ENCODE data around the gene ZFAND2B.

The ZFAND2B gene

GRCh38 chr2:219178377-219179175 lies 28.0 kb upstream of the ZFAND2B start:
- no peak for DNase-seq (ENCODE audit: low read depth, low spot score)
- Histone ChIP-seq H3K9me3 (ENCODE audit: low read depth, low read length) (no peaks in the 10 kb centered on the region), H3K9ac (ENCODE audit: insufficient read length) (peak overlapping the region; percentile 82), H3K27ac (0 out of 2 replicates have a peak overlapping the region, but pooled peaks have one; percentile 31), H3K4me3 (peak overlapping the region; percentile 90), H3K36me3 (ENCODE audit: insufficient read depth, low read length) (peaks cover 41% of the 10 kb centered on the region)
- TF ChIP-seq FOXP2 (optimal IDR thresholded peaks at IDR 0.05; ENCODE audit: control extremely low read depth, extremely low read length, insufficient read depth) = no peak
- TF ChIP-seq POLR2AphosphoS5 (IDR thresholded peaks at IDR 0.05; ENCODE audit: borderline replicate concordance, low read depth, low read length) = no peak
- TF ChIP-seq EZH2 (IDR thresholded peaks at IDR 0.05) = no peak

- no peak overlapping the region for H3K4me3 ChIP-seq
- no peaks in the 10 kb centered on the region for H3K9me3 ChIP-seq (ENCODE audit: low read depth, low read length)
- H3K9ac ChIP-seq (ENCODE audit: insufficient read length) = no peak overlapping the region
- TF ChIP-seq POLR2AphosphoS5 (IDR thresholded peaks at IDR 0.05; ENCODE audit: borderline replicate concordance, low read depth, low read length) (no peak), FOXP2 (optimal IDR thresholded peaks at IDR 0.05; ENCODE audit: control extremely low read depth, extremely low read length, insufficient read depth) (no peak), EZH2 (IDR thresholded peaks at IDR 0.05) (no peak)
- no peak overlapping the region for H3K27ac ChIP-seq
- no peak for DNase-seq (ENCODE audit: low read depth, low spot score)
- peaks cover 42% of the 10 kb centered on the region for H3K36me3 ChIP-seq (ENCODE audit: insufficient read depth, low read length)
Measured at GRCh38 chr2:219179601-219180465, 26.7 kb upstream of the ZFAND2B start.

- H3K9ac ChIP-seq (ENCODE audit: insufficient read length) = no peak overlapping the region
- DNase-seq (ENCODE audit: low read depth, low spot score) = no peak
- peaks cover 41% of the 10 kb centered on the region for H3K36me3 ChIP-seq (ENCODE audit: insufficient read depth, low read length)
Measured at GRCh38 chr2:219180961-219181360, 25.6 kb upstream of the ZFAND2B start.

GRCh38 chr2:219181531-219181930 lies 25.1 kb upstream of the ZFAND2B start:
- no peak for DNase-seq (ENCODE audit: low read depth, low spot score)
- no peak for TF ChIP-seq FOXP2 (optimal IDR thresholded peaks at IDR 0.05; ENCODE audit: control extremely low read depth, extremely low read length, insufficient read depth)
- no peak for TF ChIP-seq EZH2 (IDR thresholded peaks at IDR 0.05)
- TF ChIP-seq POLR2AphosphoS5 (IDR thresholded peaks at IDR 0.05; ENCODE audit: borderline replicate concordance, low read depth, low read length) = no peak
- H3K9me3 ChIP-seq (ENCODE audit: low read depth, low read length) = no peaks in the 10 kb centered on the region
- no peak overlapping the region for H3K4me3 ChIP-seq
- H3K27ac ChIP-seq = no peak overlapping the region
- H3K36me3 ChIP-seq (ENCODE audit: insufficient read depth, low read length) = peaks cover 41% of the 10 kb centered on the region
- H3K9ac ChIP-seq (ENCODE audit: insufficient read length) = no peak overlapping the region

More at GRCh38 chr2:219180961-219181360, 25.6 kb upstream of the ZFAND2B start:
- H3K4me3 ChIP-seq = no peak overlapping the region
- TF ChIP-seq POLR2AphosphoS5 (IDR thresholded peaks at IDR 0.05; ENCODE audit: borderline replicate concordance, low read depth, low read length) (no peak), EZH2 (IDR thresholded peaks at IDR 0.05) (no peak), FOXP2 (optimal IDR thresholded peaks at IDR 0.05; ENCODE audit: control extremely low read depth, extremely low read length, insufficient read depth) (no peak)
- no peak overlapping the region for H3K27ac ChIP-seq
- H3K9me3 ChIP-seq (ENCODE audit: low read depth, low read length) = no peaks in the 10 kb centered on the region

- no peak for TF ChIP-seq FOXP2 (optimal IDR thresholded peaks at IDR 0.05; ENCODE audit: control extremely low read depth, extremely low read length, insufficient read depth)
- TF ChIP-seq POLR2AphosphoS5 (IDR thresholded peaks at IDR 0.05; ENCODE audit: borderline replicate concordance, low read depth, low read length) = no peak
- TF ChIP-seq EZH2 (IDR thresholded peaks at IDR 0.05) = no peak
- H3K9me3 ChIP-seq (ENCODE audit: low read depth, low read length) = no peaks in the 10 kb centered on the region
- H3K4me3 ChIP-seq = no peak overlapping the region
Measured at GRCh38 chr2:219182331-219183150, 24.0 kb upstream of the ZFAND2B start.

GRCh38 chr2:219183151-219183772 lies 23.3 kb upstream of the ZFAND2B start:
- no peak for DNase-seq (ENCODE audit: low read depth, low spot score)
- TF ChIP-seq FOXP2 (optimal IDR thresholded peaks at IDR 0.05; ENCODE audit: control extremely low read depth, extremely low read length, insufficient read depth) (no peak), EZH2 (IDR thresholded peaks at IDR 0.05) (no peak), POLR2AphosphoS5 (IDR thresholded peaks at IDR 0.05; ENCODE audit: borderline replicate concordance, low read depth, low read length) (no peak)
- H3K9me3 ChIP-seq (ENCODE audit: low read depth, low read length) = no peaks in the 10 kb centered on the region
- no peak overlapping the region for H3K4me3 ChIP-seq
- no peak overlapping the region for H3K9ac ChIP-seq (ENCODE audit: insufficient read length)
- no peak overlapping the region for H3K27ac ChIP-seq
- H3K36me3 ChIP-seq (ENCODE audit: insufficient read depth, low read length) = peaks cover 41% of the 10 kb centered on the region

More at GRCh38 chr2:219182331-219183150, 24.0 kb upstream of the ZFAND2B start:
- no peak for DNase-seq (ENCODE audit: low read depth, low spot score)
- peaks cover 41% of the 10 kb centered on the region for H3K36me3 ChIP-seq (ENCODE audit: insufficient read depth, low read length)
- H3K9ac ChIP-seq (ENCODE audit: insufficient read length) = no peak overlapping the region
- no peak overlapping the region for H3K27ac ChIP-seq

GRCh38 chr2:219184121-219184520 lies 22.5 kb upstream of the ZFAND2B start:
- H3K9me3 ChIP-seq (ENCODE audit: low read depth, low read length) = no peaks in the 10 kb centered on the region
- H3K27ac ChIP-seq = no peak overlapping the region
- H3K36me3 ChIP-seq (ENCODE audit: insufficient read depth, low read length) = peaks cover 41% of the 10 kb centered on the region
- TF ChIP-seq FOXP2 (optimal IDR thresholded peaks at IDR 0.05; ENCODE audit: control extremely low read depth, extremely low read length, insufficient read depth) (no peak), EZH2 (IDR thresholded peaks at IDR 0.05) (no peak), POLR2AphosphoS5 (IDR thresholded peaks at IDR 0.05; ENCODE audit: borderline replicate concordance, low read depth, low read length) (no peak)
- no peak for DNase-seq (ENCODE audit: low read depth, low spot score)
- H3K4me3 ChIP-seq = no peak overlapping the region
- no peak overlapping the region for H3K9ac ChIP-seq (ENCODE audit: insufficient read length)
